Sigmoid colon (tissue), 4 donors: ENCODE measurements around the gene VAV3.

Source experiments
- CTCF ChIP-seq, 4 experiments: fragments of 450-650 bp in 3 of 4; fragments of 200-600 bp in 1 of 4; IDR thresholded peaks; one replicate each; pipeline ENCODE4 v1.5.1; 2016 to 2019; ENCODE audit warnings: antibody characterized with exemption in 4 of 4, mild to moderate bottlenecking in 3 of 4, moderate library complexity in 2 of 4
- EP300 ChIP-seq, 4 donors: sonication (generic); formaldehyde crosslinking; IDR thresholded peaks; one replicate each; pipeline ENCODE4 v1.6.1; 2017; ENCODE audit warnings: antibody characterized with exemption in 4 of 4
- POLR2A ChIP-seq, 2 donors: fragments of 450-650 bp; IDR thresholded peaks; one replicate each; pipeline ENCODE4 v1.6.1; 2016; ENCODE audit warnings: antibody characterized with exemption in 2 of 2, mild to moderate bottlenecking in 2 of 2, moderate library complexity in 2 of 2

- TF ChIP-seq CTCF (IDR thresholded peaks at IDR 0.05) (no peak), POLR2A (IDR thresholded peaks at IDR 0.05) (no peak), EP300 (IDR thresholded peaks at IDR 0.05) (no peak)
These were observed 133.1 kb downstream of the VAV3 start for GRCh38 chr1:107831921-107832320.
